Mononuclear cell (primary cell): Measurements from ENCODE around the gene TIMM22. TPM values are rescaled to one million over a fixed set of nuclear protein-coding genes. Genes with fewer than 3 reads are reported as not detected.
A peak's percentile ranks its signal among the peaks of the same experiment; 100 is the strongest.
"Not testable (repeated sequence)": the region's sequence is repeated elsewhere in the genome, so short reads cannot be mapped to it uniquely, and the experiment has no call there.

Experiments used
- H3K27me3 ChIP-seq: 2 replicates; pipeline ENCODE4 v1.6.0; 2011; ENCODE audit warnings: low read length, control low read depth; ENCODE audit not compliant: insufficient read depth
- H3K4me1 ChIP-seq: 2 replicates; pipeline ENCODE4 v1.5.1; 2011; ENCODE audit warnings: mild to moderate bottlenecking, low read length, control low read depth; ENCODE audit not compliant: insufficient read depth
- H3K4me3 ChIP-seq: 2 replicates; pipeline ENCODE4 v1.5.1; 2011; ENCODE audit warnings: mild to moderate bottlenecking, low read length, moderate library complexity
- H3K9me3 ChIP-seq: 2 replicates; pipeline ENCODE4 v1.5.1; 2011; ENCODE audit warnings: low read depth, mild to moderate bottlenecking, control low read depth, low read length
- total RNA-seq: library from RNA; depleted of rRNA; stranded (reverse); fragments of >200 nt; gene quantifications from one replicate; pipeline ENCODE4 v1.2.3, GENCODE V29; 2012

The TIMM22 gene
- total RNA-seq, 1 donor, result 9.4 TPM

DNA sequence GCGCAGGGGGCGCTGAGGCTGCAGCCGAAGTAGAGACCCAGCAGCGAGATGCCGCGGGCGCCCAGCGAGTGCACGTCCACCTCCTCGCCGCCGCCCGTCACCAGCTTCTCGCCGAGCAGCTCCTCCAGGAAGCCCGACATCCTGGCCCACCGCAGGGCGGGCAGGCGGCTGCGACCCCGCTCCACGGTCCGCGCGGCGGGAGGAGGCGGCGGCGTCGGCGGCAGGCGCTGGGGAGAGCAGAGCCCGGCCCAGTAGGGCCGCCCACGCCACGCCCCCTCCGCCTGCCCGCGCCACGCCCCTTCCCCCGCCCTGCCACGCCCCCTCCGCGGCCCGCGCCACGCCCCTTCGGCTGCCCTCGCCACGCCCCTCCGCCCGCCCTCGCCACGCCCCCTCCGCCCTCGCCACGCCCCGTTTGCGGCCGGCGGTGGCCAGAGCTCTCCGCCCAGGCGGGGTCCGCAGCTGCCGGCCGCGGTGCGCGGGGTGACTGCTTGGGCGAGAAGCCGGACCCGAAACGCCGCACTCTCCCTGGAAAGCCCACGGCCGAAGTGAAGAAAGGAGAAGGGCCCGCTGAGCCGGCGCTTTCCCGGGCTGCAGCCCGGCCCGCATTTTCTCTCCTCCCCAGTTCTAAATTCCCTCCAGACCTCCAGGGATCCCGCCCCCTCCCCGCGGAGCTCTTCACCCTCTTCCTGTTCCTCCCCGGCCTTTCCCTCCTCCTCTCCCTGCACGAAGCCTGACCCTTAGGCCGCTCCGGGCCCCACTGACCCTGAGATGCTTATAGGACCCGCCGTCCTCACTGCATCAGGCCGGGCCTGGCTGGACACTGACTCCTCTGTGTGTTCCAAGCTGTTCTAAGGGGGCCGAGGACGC, 17.2 kb upstream of the TIMM22 start, which contains the start of gene NXN:
TSS of gene NXN (minus strand) at position 238 of the 867 bp plus-strand sequence.
- H3K4me1 ChIP-seq, result peaks cover 20% of the 10 kb centered on the region
- H3K9me3 ChIP-seq, result no peaks in the 10 kb centered on the region
- peaks cover 38% of the 10 kb centered on the region for H3K27me3 ChIP-seq
- peak within 1 kb of the TSS; percentile 43 for H3K4me3 ChIP-seq

DNA sequence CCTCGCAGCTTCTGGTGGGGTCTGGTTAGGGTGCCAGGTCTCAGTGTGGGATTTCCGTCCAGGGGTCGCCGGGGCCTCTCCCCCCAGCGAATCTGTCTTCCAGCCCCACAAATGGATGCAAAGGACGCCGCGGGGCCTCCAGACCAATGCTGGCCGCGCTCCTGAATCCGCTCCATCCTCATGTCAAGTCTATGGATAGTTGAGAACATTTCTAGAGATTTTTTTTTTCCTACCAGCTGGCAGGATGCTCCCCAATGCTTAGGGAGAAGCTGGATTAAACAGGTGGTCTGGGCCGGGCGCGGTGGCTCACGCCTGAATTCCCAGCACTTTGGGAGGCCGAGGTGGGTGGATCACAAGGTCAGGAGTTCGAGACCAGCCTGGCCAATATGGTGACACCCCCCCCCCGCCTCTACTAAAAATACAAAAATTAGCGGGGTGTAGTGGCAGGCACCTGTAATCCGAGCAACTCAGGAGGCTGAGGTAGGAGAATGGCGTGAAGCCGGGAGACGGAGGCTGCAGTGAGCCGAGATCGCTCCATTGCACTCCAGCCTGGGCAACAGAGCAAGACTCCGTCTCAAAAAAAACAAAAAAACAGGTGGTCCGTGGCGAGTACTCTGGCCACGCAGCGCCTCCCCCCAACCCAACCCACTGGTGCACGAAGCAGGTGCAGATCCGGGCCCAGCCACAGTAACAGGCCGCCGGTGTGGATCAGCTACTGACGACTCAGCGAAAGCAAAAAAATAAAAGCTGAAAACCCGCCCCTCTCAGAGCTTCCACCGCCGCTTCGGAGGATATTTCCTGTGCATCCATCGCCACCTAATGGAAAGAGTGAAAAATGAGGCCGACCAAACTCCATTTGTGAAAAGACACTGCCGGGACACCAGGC, 16.3 kb upstream of the TIMM22 start:
- H3K27me3 ChIP-seq, result peaks cover 30% of the 10 kb centered on the region
- peak overlapping the region; percentile 43 for H3K4me3 ChIP-seq
- H3K9me3 ChIP-seq, result no peaks in the 10 kb centered on the region
- peaks cover 20% of the 10 kb centered on the region for H3K4me1 ChIP-seq

DNA sequence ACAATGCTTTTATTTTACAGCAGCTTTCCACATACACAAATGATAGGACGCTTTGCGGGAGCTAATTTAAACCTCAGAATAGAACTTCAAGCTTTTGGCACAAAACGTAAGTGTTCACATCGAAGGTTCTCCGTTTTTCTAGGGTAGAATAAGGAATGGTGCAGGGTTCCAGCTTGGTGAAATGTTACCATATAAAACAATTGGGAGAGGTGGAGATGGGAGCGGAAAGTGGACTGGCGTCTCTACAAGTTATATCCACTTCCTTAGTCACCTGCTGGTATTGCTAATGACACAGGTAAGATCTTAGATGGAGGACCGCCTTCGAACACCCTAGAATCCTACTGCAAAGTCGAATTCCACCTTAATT, 15.7 kb upstream of the TIMM22 start:
- Histone ChIP-seq H3K27me3 (peaks cover 24% of the 10 kb centered on the region), H3K9me3 (no peaks in the 10 kb centered on the region), H3K4me3 (no peak overlapping the region), H3K4me1 (peaks cover 20% of the 10 kb centered on the region)

DNA sequence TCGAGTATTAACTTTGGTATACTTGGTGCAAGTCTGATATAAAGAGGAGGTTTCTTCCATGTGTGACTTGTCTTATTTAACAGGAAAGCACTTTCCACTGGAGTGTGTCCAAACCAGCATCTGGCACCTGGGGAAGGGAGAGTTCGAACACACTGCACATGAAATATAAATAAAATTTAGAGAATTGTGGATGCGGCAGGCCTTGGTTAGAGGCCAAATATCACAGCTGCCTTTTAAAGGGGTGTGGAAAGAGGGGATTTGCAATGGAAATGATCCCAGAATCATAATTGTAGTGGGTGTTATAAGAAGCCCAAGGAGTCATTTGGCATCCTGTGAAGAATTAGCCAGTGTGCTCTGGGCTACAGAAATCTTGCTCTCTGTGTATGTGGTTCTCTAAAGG, 13.0 kb upstream of the TIMM22 start:
- peaks cover 11% of the 10 kb centered on the region for H3K4me1 ChIP-seq
- no peaks in the 10 kb centered on the region for H3K9me3 ChIP-seq
- H3K4me3 ChIP-seq, result no peak overlapping the region
- no peaks in the 10 kb centered on the region for H3K27me3 ChIP-seq

DNA sequence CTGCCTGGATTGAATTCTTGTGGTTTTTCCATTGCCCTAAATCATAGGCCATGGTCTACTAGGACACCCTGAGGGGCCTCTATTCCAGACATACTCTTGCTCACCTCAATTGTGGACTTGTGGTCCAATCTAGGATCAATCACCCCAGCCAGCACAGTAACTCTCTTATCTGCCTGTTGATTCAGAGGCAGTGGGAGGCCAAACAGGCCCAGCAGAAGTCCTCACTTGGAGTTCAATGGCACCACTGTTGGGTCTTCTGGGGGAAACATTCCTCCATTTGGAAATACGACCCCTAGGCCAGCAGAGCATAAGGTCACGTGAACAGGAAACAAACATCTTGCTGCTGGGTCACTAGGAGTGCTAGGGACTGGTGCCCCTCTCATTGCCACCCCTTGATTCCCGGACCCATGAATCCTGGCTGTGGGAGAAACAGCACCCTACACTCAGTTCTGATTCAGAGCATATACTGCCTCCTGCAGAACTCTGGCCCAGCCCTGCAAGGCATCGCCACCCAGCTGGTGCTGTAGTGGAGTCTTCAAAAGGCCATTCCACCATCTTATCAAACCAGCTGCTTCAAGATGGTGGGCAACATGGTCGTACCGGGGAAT, 10.5 kb upstream of the TIMM22 start:
- Histone ChIP-seq H3K4me1 (no peaks in the 10 kb centered on the region), H3K27me3 (no peaks in the 10 kb centered on the region), H3K9me3 (no peaks in the 10 kb centered on the region), H3K4me3 (no peak overlapping the region)

DNA sequence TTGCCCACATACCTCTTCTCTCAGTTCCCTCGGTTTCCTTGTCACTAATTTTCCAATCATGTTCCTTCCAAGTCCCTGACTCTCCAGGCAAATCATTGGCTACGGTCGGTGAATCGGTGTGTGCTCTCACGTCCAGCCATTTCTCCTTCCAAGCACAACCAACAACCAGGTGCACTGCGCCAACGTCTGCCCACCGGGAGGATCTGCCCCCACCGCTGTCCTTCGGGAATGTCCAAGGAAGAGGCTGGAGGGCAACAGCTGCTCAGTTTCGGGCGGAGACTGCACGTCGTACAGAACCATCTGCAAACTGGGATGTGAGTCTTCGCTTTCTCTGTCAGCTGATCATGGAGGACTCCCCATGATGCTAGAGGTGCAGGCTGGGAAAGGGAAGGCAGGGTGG, 9.0 kb upstream of the TIMM22 start:
- Histone ChIP-seq H3K4me1 (no peaks in the 10 kb centered on the region), H3K27me3 (no peaks in the 10 kb centered on the region), H3K9me3 (peaks cover under 1% of the 10 kb centered on the region), H3K4me3 (no peak overlapping the region)

DNA sequence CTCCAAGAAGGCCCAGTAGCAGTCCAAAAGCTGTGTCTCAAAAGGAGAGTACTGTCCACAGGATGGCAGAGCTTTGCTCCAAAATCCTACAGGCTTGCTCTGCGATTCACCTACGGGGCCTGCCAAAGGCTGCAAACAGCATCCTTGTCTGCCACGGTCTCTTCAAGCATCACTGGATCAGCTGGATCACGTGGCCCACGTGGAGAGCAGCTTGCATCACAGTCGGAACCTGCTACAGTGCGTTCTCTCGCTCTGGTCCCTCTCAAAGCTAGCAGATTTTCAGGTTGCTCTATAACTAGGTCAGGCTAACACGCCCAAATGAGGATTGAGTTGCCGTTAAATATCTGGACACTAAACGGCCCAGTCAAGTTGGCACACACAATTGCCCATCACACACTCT, 8.4 kb upstream of the TIMM22 start:
- Histone ChIP-seq H3K27me3 (no peaks in the 10 kb centered on the region), H3K4me1 (no peaks in the 10 kb centered on the region), H3K4me3 (no peak overlapping the region), H3K9me3 (peaks cover 7% of the 10 kb centered on the region)

DNA sequence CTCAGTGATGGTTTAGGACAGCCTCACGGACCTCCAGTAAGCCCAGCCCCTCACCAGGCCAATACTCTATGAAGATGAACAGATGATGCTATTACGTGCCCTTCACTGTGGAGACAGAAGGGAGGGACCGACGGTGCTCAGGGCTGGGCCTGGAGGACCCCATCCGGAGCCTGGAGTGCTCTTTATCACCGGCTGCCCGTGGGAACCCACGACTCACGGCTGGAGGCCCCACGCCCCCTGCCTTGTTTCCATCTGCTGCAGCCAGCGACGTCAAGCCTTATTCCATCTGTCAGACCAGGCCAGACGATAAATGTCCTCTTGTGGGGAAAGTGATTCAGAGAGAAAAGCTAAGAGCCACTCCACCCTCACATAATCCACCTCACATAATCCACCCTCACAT, 4.0 kb upstream of the TIMM22 start:
- peaks cover 17% of the 10 kb centered on the region for H3K9me3 ChIP-seq
- H3K4me1 ChIP-seq, result peaks cover 12% of the 10 kb centered on the region
- H3K27me3 ChIP-seq, result no peaks in the 10 kb centered on the region
- H3K4me3 ChIP-seq, result no peak overlapping the region

DNA sequence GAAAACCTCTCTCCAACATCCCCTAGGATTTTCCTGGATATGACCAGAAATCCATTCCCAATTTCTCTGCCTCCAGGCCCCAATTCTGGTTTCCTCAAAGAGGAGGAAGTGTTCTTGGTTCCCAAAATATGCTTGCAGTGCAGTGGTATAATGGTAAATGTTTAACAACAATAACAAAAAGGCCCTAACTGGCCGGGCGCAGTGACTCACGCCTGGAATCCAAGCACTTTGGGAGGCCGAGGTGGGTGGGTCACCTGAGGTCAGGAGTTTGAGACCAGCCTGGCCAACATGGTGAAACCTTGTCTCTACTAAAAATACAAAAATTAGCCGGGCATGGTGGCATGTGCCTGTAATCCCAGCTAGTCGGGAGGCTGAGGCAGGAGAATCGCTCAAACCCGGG, 1.6 kb upstream of the TIMM22 start:
- not testable (repeated sequence) for H3K4me3 ChIP-seq, H3K27me3 ChIP-seq
- Histone ChIP-seq H3K9me3 (peaks cover 17% of the 10 kb centered on the region), H3K4me1 (peaks cover 22% of the 10 kb centered on the region)

DNA sequence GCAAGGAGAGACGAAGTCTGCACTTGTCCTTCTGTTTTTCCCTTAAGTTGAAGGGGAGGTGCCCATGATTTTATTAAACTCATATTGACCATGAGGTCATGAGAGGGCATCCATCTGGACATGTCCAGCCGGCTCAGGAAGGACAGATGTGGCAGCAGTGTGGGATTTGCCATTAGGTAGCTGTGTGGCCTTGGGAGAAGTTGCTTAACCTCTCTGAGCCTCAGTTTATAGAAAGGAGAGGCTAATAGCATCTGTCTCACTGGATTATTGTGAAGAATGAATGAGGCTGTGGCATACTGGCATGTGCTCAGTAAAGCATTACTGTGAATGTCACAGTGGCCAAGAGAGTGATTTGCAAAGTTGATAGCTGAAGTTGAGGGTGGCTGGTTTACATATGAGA, 1.2 kb downstream of the TIMM22 start:
- Histone ChIP-seq H3K27me3 (no peaks in the 10 kb centered on the region), H3K4me3 (no peak overlapping the region), H3K4me1 (peaks cover 22% of the 10 kb centered on the region), H3K9me3 (peaks cover 15% of the 10 kb centered on the region)

DNA sequence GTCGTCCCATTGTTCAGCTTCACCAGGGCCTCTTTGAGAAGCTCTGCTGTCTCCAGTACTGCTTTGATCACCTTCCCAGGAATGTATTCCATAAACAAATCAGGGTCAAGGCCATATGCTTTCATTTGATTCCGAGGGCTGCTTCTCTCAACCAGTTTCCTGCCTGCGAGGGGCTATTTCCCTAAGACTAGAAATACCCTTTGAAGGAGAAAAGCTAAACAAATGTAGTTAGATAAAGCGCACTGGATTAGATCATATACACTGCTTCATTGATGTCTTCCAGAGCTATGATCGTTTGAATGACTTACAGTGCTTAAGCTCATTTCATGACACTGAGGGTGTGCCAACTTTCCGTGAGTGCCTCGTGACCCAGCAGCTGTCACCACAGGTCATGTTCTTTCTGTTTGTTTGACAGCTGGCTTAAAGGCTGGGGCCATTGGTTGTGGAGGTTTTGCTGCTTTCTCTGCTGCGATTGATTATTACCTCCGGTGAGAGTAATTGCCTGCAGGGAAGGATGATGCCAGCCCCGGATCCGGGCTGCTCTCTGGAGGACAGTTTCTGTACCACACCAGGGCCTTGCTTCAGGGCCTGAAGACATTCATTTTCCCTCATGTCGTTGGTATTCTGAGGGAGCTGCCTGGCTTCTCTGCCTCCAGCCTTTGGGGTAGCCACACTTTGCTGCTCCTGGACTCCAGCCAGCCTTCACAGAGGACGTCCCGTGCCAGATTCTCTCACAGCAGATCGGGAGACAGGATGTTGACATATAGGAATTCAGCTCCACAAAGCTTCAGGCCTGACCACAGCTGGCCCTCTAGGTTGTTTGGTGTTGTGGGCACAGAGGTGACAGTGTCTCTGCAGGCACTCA, 3.9 kb downstream of the TIMM22 start:
- Histone ChIP-seq H3K27me3 (no peaks in the 10 kb centered on the region), H3K9me3 (no peaks in the 10 kb centered on the region), H3K4me1 (peaks cover 22% of the 10 kb centered on the region), H3K4me3 (no peak overlapping the region)

DNA sequence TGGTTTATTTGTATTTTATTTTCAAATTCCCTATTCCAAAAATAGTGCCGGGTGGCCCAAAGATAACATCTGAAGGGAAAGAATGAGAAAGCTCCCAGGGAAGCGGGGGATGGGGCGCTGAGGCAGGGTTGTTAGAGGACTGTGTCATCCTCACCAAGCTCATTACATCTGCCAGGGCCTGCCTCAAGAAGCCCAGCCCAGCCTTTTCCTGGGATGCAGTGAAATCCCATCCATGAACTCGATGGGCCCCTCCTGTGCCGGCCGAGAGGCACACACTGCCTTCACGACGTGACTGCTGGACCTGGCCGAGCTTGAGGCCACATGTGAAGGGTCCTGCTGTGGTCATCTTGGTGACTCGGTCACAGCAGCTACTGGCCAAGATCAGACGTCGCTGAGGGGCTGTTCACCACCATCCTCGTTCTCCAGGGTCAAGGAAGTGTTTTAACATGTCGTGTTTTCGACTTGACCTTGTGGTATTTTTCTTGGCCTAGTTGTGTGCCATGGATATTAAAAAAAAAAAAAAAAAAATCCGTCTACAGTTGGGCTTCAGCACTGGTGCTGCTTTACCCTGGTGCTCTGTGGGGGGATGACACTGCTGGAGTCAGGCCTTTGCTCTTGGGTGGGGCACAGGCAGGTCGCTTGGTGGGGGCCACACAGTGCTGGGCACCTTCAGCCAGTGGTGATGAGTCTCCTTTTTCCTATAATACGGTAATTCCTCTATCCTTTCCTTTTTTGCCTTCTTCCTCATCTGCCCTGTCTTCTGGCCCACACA, 4.9 kb downstream of the TIMM22 start:
- no peaks in the 10 kb centered on the region for H3K9me3 ChIP-seq
- H3K27me3 ChIP-seq, result no peaks in the 10 kb centered on the region
- peaks cover 17% of the 10 kb centered on the region for H3K4me1 ChIP-seq
- H3K4me3 ChIP-seq, result no peak overlapping the region

DNA sequence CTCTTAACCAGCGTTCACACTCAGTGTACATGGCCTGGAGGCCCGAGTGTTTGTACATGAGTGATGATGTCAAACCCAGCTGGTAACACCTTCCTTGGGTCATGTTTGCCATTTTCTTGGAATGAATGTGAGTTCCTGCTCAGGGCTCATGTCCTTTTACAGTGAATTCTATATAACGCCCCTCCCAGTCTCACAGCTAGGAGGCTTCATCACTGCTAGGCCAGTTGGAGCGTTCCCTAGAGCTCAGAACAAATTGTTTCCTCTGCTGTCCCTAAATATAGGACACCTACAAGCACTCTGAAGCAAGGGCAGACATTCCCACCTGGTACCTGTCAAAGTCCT, 5.5 kb downstream of the TIMM22 start:
- Histone ChIP-seq H3K4me1 (peaks cover 16% of the 10 kb centered on the region), H3K4me3 (no peak overlapping the region), H3K27me3 (no peaks in the 10 kb centered on the region), H3K9me3 (no peaks in the 10 kb centered on the region)
